HCT116 (cell line): ENCODE measurements around the gene POLR1A. TPM values are rescaled to one million over a fixed set of nuclear protein-coding genes. Genes with fewer than 3 reads are reported as not detected.

Experiments
- ATAC-seq: fragments of 200-7000 bp; cut with Tn5 transposase; 2 replicates; pipeline ENCODE4 v1.9.1; 2020; ENCODE audit warnings: mild to moderate bottlenecking, moderate library complexity
- BruUV-seq: library from RNA; stranded (reverse); fragments of 400-500 nt; replicated peaks from 2 replicates; lab custom pipeline; 2021; lab: Mats Ljungman, UMichigan
- CTCF ChIA-PET: fragments of 300-600 bp; sonication (Branson Sonifier 250); formaldehyde crosslinking; loops from one replicate; lab custom pipeline; 2021; ENCODE audit warnings: antibody characterized with exemption; lab: Charles Lee
- POLR2A ChIA-PET: fragments of 300-600, 350-600 bp; sonication (Branson Sonifier 250); formaldehyde crosslinking; loops from one replicate; lab custom pipeline; 2021; ENCODE audit warnings: antibody characterized with exemption; lab: Charles Lee
- RAD21 ChIA-PET, 2 experiments: fragments of 300-600 bp; sonication (Branson Sonifier 250); formaldehyde crosslinking; loops; one replicate each; lab custom pipeline; 2023; ENCODE audit warnings: low total read pairs in 2 of 2; ENCODE audit not compliant: uncharacterized antibody in 2 of 2, unreplicated experiment in 2 of 2, low non-redundant PET in 1 of 2; lab: Charles Lee
- DNase-seq: peaks from one replicate; pipeline ENCODE4 v3.0.0-alpha.2; 2010; ENCODE audit warnings: low read depth, low spot score
- H2AFZ ChIP-seq: fragments of 200-600 bp; shearing (Covaris generic), sonication (generic); 2 replicates; pipeline ENCODE4 v1.6.1; 2017; ENCODE audit warnings: low read depth, mixed run types, mixed read lengths, antibody characterized with exemption, low read length; ENCODE audit not compliant: poor library complexity, severe bottlenecking
- H3K27ac ChIP-seq: 2 replicates; pipeline ENCODE4 v1.5.1; 2012; ENCODE audit warnings: low read depth, low read length
- H3K27me3 ChIP-seq: fragments of 200-600 bp; sonication (generic); 2 replicates; pipeline ENCODE4 v1.6.1; 2016; ENCODE audit warnings: mixed run types, low read length, mixed read lengths; ENCODE audit not compliant: insufficient read depth
- H3K36me3 ChIP-seq, 2 experiments: fragments of 200-500 bp in 1 of 2; fragments of 200-600 bp in 1 of 2; sonication (Bioruptor generic) in 1 of 2; sonication (generic) in 1 of 2; 2 replicates each; pipeline versions ENCODE4 v1.5.1 to v1.6.1; 2014 to 2016; ENCODE audit warnings: low read length in 2 of 2, inconsistent platforms in 1 of 2, mixed read lengths in 1 of 2, mixed run types in 1 of 2; ENCODE audit not compliant: insufficient read depth in 2 of 2, control insufficient read depth in 1 of 2
- H3K4me1 ChIP-seq, 2 experiments: fragments of 200-600 bp in 1 of 2; sonication (generic) in 1 of 2; 2 replicates each; pipeline versions ENCODE4 v1.5.1 to v1.6.1; 2012 to 2017; ENCODE audit warnings: low read length in 2 of 2, inconsistent platforms in 1 of 2, mild to moderate bottlenecking in 1 of 2, mixed read lengths in 1 of 2, mixed run types in 1 of 2, moderate library complexity in 1 of 2; ENCODE audit not compliant: insufficient read depth in 2 of 2, control insufficient read depth in 1 of 2
- H3K4me2 ChIP-seq: fragments of 200-600 bp; sonication (generic); 2 replicates; pipeline ENCODE4 v1.6.1; 2017; ENCODE audit warnings: mixed run types, low read length, mixed read lengths
- H3K4me3 ChIP-seq, 2 experiments: fragments of 200-600 bp in 1 of 2; sonication (generic) in 1 of 2; replicated peaks in 1 of 2; 2 replicates each; pipeline ENCODE4 v1.5.1; 2011 to 2016; ENCODE audit warnings: low read length in 2 of 2, control low read depth in 1 of 2, low read depth in 1 of 2, mild to moderate bottlenecking in 1 of 2, mixed read lengths in 1 of 2, mixed run types in 1 of 2
- H3K79me2 ChIP-seq: fragments of 200-600 bp; sonication (generic); 2 replicates; pipeline ENCODE4 v1.6.1; 2017; ENCODE audit warnings: mild to moderate bottlenecking, mixed run types, low read length, moderate library complexity, mixed read lengths; ENCODE audit not compliant: insufficient read depth
- H3K9ac ChIP-seq: fragments of 200-600 bp; sonication (generic); 2 replicates; pipeline ENCODE4 v1.6.1; 2016; ENCODE audit warnings: low read length, mixed read lengths
- H3K9me2 ChIP-seq: fragments of 200-600 bp; sonication (generic), shearing (Covaris generic); 2 replicates; pipeline ENCODE4 v1.6.1; 2017; ENCODE audit warnings: mixed run types, mild to moderate bottlenecking, moderate library complexity; ENCODE audit not compliant: insufficient read depth
- H3K9me3 ChIP-seq, 2 experiments: fragments of 200-500 bp in 1 of 2; fragments of 200-600 bp in 1 of 2; sonication (Bioruptor generic) in 1 of 2; sonication (generic) in 1 of 2; 2 replicates each; pipeline ENCODE4 v1.6.1; 2014 to 2017; ENCODE audit warnings: low read length in 2 of 2, mixed read lengths in 2 of 2, inconsistent platforms in 1 of 2, low read depth in 1 of 2, mild to moderate bottlenecking in 1 of 2, mixed run types in 1 of 2, moderate library complexity in 1 of 2; ENCODE audit not compliant: control insufficient read depth in 1 of 2, insufficient read depth in 1 of 2
- H4K20me1 ChIP-seq: fragments of 200-600 bp; sonication (generic), shearing (Covaris generic); 2 replicates; pipeline ENCODE4 v1.6.1; 2017; ENCODE audit warnings: mixed run types, mild to moderate bottlenecking, moderate library complexity; ENCODE audit not compliant: insufficient read depth
- CBX3 ChIP-seq: IDR thresholded peaks from 2 replicates; pipeline ENCODE4 v1.6.1; 2012; ENCODE audit warnings: low read depth
- CEBPB ChIP-seq: IDR thresholded peaks from 2 replicates; pipeline ENCODE4 v1.6.1; 2012; ENCODE audit warnings: low read depth
- EGR1 ChIP-seq: IDR thresholded peaks from 2 replicates; pipeline ENCODE4 v1.6.1; 2012; ENCODE audit warnings: low read depth
- ELF1 ChIP-seq: IDR thresholded peaks from 2 replicates; pipeline ENCODE4 v1.6.1; 2012; ENCODE audit warnings: low read depth, borderline replicate concordance
- EZH2 ChIP-seq: fragments of 200-600 bp; sonication (generic); IDR thresholded peaks from 2 replicates; pipeline ENCODE4 v1.6.1; 2017; ENCODE audit warnings: antibody characterized with exemption, mixed run types
- EZH2phosphoT487 ChIP-seq: fragments of 200-600 bp; IDR thresholded peaks from 2 replicates; pipeline ENCODE4 v1.6.1; 2018; ENCODE audit warnings: antibody characterized with exemption, borderline replicate concordance
- FOSL1 ChIP-seq: IDR thresholded peaks from 2 replicates; pipeline ENCODE4 v1.6.1; 2012; ENCODE audit warnings: low read depth
- JUND ChIP-seq: IDR thresholded peaks from 2 replicates; pipeline ENCODE4 v1.6.1; 2012
- POLR2A ChIP-seq: IDR thresholded peaks from 2 replicates; pipeline ENCODE4 v1.7.0; 2011; ENCODE audit warnings: borderline replicate concordance; ENCODE audit not compliant: insufficient read depth, insufficient read length; ENCODE audit errors: extremely low read depth
- POLR2AphosphoS5 ChIP-seq: IDR thresholded peaks from 2 replicates; pipeline ENCODE4 v1.6.1; 2011; ENCODE audit warnings: mild to moderate bottlenecking, low read depth, low read length, moderate library complexity
- RAD21 ChIP-seq: IDR thresholded peaks from 2 replicates; pipeline ENCODE4 v1.6.1; 2012; ENCODE audit warnings: low read depth, mild to moderate bottlenecking
- SIN3A ChIP-seq: IDR thresholded peaks from 2 replicates; pipeline ENCODE4 v1.6.1; 2012; ENCODE audit warnings: low read depth
- SP1 ChIP-seq: IDR thresholded peaks from 2 replicates; pipeline ENCODE4 v1.6.1; 2012; ENCODE audit warnings: low read depth
- SRF ChIP-seq: IDR thresholded peaks from 2 replicates; pipeline ENCODE4 v1.6.1; 2012; ENCODE audit warnings: low read depth
- TCF7L2 ChIP-seq: IDR thresholded peaks from 2 replicates; pipeline ENCODE4 v1.7.0; 2011; ENCODE audit warnings: borderline replicate concordance, inconsistent platforms; ENCODE audit not compliant: insufficient read depth, insufficient read length; ENCODE audit errors: extremely low read depth
- YY1 ChIP-seq: IDR thresholded peaks from 2 replicates; pipeline ENCODE4 v1.6.1; 2011; ENCODE audit warnings: low read length, low read depth, moderate library complexity, mild to moderate bottlenecking; ENCODE audit not compliant: insufficient replicate concordance; ENCODE audit errors: extremely low read depth
- ZFX ChIP-seq: fragments of 450-650 bp; IDR thresholded peaks from 2 replicates; pipeline ENCODE4 v1.6.1; 2017
- intact Hi-C: fragments of 100-400 bp; cut with micrococcal nuclease; formaldehyde crosslinking; loops from 2 replicates; pipeline ENCODE4 v1.10.0; 2022
- total RNA-seq: library from RNA; stranded (reverse); gene quantifications from one replicate; pipeline ENCODE4 v1.2.1, GENCODE V29; 2021; ENCODE audit not compliant: unreplicated experiment
- TF ChIP-seq, protein P1 (sequence below): IDR thresholded peaks from 2 replicates; pipeline ENCODE4 v1.6.1; 2012
- TF ChIP-seq, protein P2 (sequence below): IDR thresholded peaks from 2 replicates; pipeline ENCODE4 v1.6.1; 2011; ENCODE audit warnings: mild to moderate bottlenecking, low read length, moderate library complexity; ENCODE audit not compliant: insufficient replicate concordance; ENCODE audit errors: extremely low read depth
- TF ChIP-seq, protein P3 (sequence below), 3 experiments: fragments of 200-600 bp in 1 of 3; sonication (generic) in 1 of 3; IDR thresholded peaks in 2 of 3; conservative IDR thresholded peaks in 1 of 3; 2 replicates each; pipeline ENCODE4 v1.5.1; 2012 to 2017; ENCODE audit warnings: low read depth in 2 of 3, low read length in 2 of 3, antibody characterized with exemption in 1 of 3, borderline replicate concordance in 1 of 3, control low read depth in 1 of 3, mild to moderate bottlenecking in 1 of 3, mixed read lengths in 1 of 3, mixed run types in 1 of 3, moderate library complexity in 1 of 3; ENCODE audit not compliant: insufficient read depth in 1 of 3

POLR1A gene
- total RNA-seq, 1 experiment from 2014 or later: 46.6 TPM

GRCh38 chr2:86135653-86136052, 30.0 kb upstream of the POLR1A start:
- H3K27me3 ChIP-seq: no peaks in the 10 kb centered on the region
- DNase-seq: no peak
- no peak overlapping the region for H3K4me2 ChIP-seq
- no peaks in the 10 kb centered on the region for H3K4me1 ChIP-seq
- no peak overlapping the region for H3K9ac ChIP-seq
- TF ChIP-seq POLR2AphosphoS5 (no peak), RAD21 (no peak), FOSL1 (no peak), SRF (no peak), SIN3A (no peak), CBX3 (no peak), POLR2A (no peak), YY1 (no peak), JUND (no peak), EGR1 (no peak), EZH2 (no peak), SP1 (no peak), ELF1 (no peak), TCF7L2 (no peak), CEBPB (no peak), ZFX (no peak), EZH2phosphoT487 (no peak)
- TF ChIP-seq, protein P1, sequence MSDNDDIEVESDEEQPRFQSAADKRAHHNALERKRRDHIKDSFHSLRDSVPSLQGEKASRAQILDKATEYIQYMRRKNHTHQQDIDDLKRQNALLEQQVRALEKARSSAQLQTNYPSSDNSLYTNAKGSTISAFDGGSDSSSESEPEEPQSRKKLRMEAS: no peak
- TF ChIP-seq, protein P2, sequence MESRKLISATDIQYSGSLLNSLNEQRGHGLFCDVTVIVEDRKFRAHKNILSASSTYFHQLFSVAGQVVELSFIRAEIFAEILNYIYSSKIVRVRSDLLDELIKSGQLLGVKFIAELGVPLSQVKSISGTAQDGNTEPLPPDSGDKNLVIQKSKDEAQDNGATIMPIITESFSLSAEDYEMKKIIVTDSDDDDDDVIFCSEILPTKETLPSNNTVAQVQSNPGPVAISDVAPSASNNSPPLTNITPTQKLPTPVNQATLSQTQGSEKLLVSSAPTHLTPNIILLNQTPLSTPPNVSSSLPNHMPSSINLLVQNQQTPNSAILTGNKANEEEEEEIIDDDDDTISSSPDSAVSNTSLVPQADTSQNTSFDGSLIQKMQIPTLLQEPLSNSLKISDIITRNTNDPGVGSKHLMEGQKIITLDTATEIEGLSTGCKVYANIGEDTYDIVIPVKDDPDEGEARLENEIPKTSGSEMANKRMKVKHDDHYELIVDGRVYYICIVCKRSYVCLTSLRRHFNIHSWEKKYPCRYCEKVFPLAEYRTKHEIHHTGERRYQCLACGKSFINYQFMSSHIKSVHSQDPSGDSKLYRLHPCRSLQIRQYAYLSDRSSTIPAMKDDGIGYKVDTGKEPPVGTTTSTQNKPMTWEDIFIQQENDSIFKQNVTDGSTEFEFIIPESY: no peak
- TF ChIP-seq, protein P3, sequence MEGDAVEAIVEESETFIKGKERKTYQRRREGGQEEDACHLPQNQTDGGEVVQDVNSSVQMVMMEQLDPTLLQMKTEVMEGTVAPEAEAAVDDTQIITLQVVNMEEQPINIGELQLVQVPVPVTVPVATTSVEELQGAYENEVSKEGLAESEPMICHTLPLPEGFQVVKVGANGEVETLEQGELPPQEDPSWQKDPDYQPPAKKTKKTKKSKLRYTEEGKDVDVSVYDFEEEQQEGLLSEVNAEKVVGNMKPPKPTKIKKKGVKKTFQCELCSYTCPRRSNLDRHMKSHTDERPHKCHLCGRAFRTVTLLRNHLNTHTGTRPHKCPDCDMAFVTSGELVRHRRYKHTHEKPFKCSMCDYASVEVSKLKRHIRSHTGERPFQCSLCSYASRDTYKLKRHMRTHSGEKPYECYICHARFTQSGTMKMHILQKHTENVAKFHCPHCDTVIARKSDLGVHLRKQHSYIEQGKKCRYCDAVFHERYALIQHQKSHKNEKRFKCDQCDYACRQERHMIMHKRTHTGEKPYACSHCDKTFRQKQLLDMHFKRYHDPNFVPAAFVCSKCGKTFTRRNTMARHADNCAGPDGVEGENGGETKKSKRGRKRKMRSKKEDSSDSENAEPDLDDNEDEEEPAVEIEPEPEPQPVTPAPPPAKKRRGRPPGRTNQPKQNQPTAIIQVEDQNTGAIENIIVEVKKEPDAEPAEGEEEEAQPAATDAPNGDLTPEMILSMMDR (IDR thresholded peaks at IDR 0.05 in 2 of 3, conservative IDR thresholded peaks at IDR 0.05 in 1 of 3; ENCODE audit: borderline replicate concordance in 1 of 3, insufficient read depth in 1 of 3, low read depth in 2 of 3, low read length in 2 of 3): no peak
- TF ChIP-seq, all 23 proteins: peak for 0
- ChIA-PET POLR2A (no interaction called here), RAD21 (no interaction called here), CTCF (no interaction called here)
- peaks cover 65 to 77% of the 10 kb centered on the region in 2 experiments for H3K36me3 ChIP-seq
- no peak for ATAC-seq
- no peaks in the 10 kb centered on the region for H4K20me1 ChIP-seq
- intact Hi-C loops: no loop called here
- no peaks in the 10 kb centered on the region for H3K9me2 ChIP-seq
- no peaks in the 10 kb centered on the region for H3K79me2 ChIP-seq
- no peak overlapping the region for H2AFZ ChIP-seq
- no peak overlapping the region for H3K27ac ChIP-seq
- H3K4me3 ChIP-seq: no peak overlapping the region
- BruUV-seq: no TSS peak
- no peaks in the 10 kb centered on the region for H3K9me3 ChIP-seq
